ENCODE data around the gene PDCD6IP. TPM values are rescaled to one million over a fixed set of nuclear protein-coding genes. Genes with fewer than 3 reads are reported as not detected.

Gene PDCD6IP
- total and polyA plus RNA-seq, 2 experiments from 2014 or later = 45.1 to 185 TPM

GRCh38 chr3:33886015-33886414, 87.6 kb downstream of the PDCD6IP start:
- no peak overlapping the region for H3K27ac ChIP-seq (ENCODE audit: low read depth)
- Mint-ChIP-seq H3K27me3 (ENCODE audit: insufficient read depth, low read depth, poor library complexity) (peaks cover 8% of the 10 kb centered on the region), H3K36me3 (ENCODE audit: low read depth) (no peaks in the 10 kb centered on the region), H3K4me1 (peaks cover 10% of the 10 kb centered on the region), H3K27ac (no peak overlapping the region), H3K9me3 (no peaks in the 10 kb centered on the region), H3K4me3 (no peak overlapping the region)
- peaks cover 10% of the 10 kb centered on the region; the same call in 1 of the 2 replicates for H3K9me2 ChIP-seq (ENCODE audit: insufficient read depth)
- H3K4me3 ChIP-seq = no peak overlapping the region
- H3K4me2 ChIP-seq = no peak overlapping the region
- no peaks in the 10 kb centered on the region for H4K20me1 ChIP-seq (replicated peaks; ENCODE audit: insufficient read depth)
- no peaks in the 10 kb centered on the region for H3K79me2 ChIP-seq (replicated peaks; ENCODE audit: insufficient read depth)
- no peak for TF ChIP-seq REST (IDR thresholded peaks at IDR 0.05; ENCODE audit: unreplicated experiment)
- TF ChIP-seq ZNF462 (CRISPR knock-in tag; IDR thresholded peaks at IDR 0.05) = no peak
- TF ChIP-seq STAT1 (IDR thresholded peaks at IDR 0.05; ENCODE audit: unreplicated experiment) = no peak
- no peak for TF ChIP-seq ZNF114 (CRISPR knock-in tag; IDR thresholded peaks at IDR 0.05)
- TF ChIP-seq CREB1 (CRISPR knock-in tag; IDR thresholded peaks at IDR 0.05; ENCODE audit: low read depth) = no peak
- no peak for TF ChIP-seq NANOG (IDR thresholded peaks at IDR 0.05; ENCODE audit: borderline replicate concordance)
- TF ChIP-seq CTCF (conservative IDR thresholded peaks at IDR 0.05; ENCODE audit: low read depth in 2 of 2) = no peak
- TF ChIP-seq EZH2 (IDR thresholded peaks at IDR 0.05; ENCODE audit: low read depth, unreplicated experiment) = no peak
- 0 out of 2 replicates have a peak, but pooled peaks cover 4% of the 10 kb centered on the region for H3K4me1 ChIP-seq (ENCODE audit: insufficient read depth)
- ATAC-seq (no peak), DNase-seq (ENCODE audit: low spot score) (no peak)
- H3K27me3 ChIP-seq (ENCODE audit: insufficient read depth) = no peaks in the 10 kb centered on the region
- H2AFZ ChIP-seq = no peak overlapping the region
- no peaks in the 10 kb centered on the region for H3K36me3 ChIP-seq (ENCODE audit: insufficient read depth)
- H3F3A ChIP-seq (replicated peaks; ENCODE audit: low read depth) = no peaks in the 10 kb centered on the region
